OCI-M2 (cell line): ENCODE results near the gene HOXA3.

Experiments used
- DNase-seq: peaks from one replicate; lab custom pipeline; 2025; ENCODE audit not compliant: unreplicated experiment; lab: John Stamatoyannopoulos, UW

The HOXA3 gene

DNA sequence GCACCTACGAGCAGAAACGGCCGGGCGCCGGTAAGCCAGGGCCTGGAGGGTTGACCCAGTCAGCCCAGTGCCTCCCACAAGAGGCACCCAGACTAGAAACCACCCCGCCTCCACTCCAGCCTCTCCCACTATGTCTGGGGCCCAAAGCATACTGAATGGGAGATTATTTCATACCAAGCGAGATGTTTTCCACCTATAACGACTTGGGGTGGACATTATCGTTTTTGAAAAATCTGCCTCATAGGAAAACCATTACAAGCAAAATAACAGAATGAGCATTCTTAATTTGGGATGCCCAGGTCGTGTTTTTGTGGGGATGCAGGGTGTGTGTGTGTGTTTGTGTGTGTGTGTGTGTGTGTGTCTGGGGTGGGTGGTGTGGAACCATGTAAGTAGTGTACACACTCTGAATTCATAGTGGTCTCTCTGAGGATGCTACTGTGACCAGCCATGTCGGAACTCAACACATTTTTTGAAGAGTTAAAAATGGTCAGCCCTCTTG lies 6.4 kb downstream of the HOXA3 start:
- no peak for DNase-seq

DNA sequence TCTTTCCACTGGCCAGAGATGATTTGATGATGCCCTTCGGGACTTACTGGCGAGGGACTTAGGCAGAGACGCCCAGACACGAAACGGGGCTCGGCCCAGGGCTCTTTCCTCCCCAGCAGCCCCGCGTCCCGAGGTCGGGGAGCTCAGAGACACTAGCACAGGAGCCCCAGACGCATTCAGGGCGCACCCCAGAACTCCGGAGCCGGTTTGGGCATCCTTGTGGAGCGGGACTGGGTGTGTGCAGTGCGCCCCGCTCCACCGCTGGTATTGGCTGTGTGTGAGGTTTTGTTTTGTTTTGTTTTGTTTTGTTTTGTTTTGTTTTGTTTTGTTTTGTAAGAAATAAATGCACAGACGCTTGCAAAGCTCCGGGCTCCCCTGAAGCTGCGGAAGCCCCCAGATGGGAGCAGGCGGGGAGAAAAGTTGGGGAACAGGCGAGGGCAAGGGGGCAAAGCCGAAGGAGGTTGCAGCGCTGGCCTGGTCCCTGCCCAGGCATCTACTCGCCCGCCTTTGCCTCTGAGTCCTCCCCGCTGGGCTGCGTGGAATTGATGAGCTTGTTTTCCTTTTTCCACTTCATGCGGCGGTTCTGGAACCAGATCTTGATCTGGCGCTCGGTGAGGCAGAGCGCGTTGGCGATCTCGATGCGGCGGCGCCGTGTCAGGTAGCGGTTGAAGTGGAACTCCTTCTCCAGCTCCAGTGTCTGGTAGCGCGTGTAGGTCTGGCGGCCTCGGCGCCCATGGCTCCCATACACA lies 7.0 kb downstream of the HOXA3 start:
- no peak for DNase-seq

DNA sequence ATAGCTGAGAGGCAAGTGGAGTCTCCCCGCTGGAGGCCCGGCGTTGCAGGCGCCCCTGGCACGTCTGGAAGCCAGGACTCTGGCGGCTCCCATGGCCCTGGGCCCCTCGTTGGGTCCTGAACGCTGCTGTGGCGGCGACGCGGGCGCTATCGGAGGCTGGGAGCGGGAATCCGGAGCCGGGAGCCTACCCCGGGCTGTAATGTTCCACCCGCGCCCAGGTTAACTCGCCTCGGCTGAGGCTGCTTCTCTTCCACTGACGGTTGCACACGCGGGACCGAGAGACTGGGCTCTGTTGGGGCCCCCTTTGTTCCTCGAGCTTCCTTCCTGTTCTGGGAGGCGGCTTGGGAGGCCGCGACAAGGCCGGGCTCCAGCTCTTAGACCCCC lies 7.6 kb downstream of the HOXA3 start:
- DNase-seq, result no peak

DNA sequence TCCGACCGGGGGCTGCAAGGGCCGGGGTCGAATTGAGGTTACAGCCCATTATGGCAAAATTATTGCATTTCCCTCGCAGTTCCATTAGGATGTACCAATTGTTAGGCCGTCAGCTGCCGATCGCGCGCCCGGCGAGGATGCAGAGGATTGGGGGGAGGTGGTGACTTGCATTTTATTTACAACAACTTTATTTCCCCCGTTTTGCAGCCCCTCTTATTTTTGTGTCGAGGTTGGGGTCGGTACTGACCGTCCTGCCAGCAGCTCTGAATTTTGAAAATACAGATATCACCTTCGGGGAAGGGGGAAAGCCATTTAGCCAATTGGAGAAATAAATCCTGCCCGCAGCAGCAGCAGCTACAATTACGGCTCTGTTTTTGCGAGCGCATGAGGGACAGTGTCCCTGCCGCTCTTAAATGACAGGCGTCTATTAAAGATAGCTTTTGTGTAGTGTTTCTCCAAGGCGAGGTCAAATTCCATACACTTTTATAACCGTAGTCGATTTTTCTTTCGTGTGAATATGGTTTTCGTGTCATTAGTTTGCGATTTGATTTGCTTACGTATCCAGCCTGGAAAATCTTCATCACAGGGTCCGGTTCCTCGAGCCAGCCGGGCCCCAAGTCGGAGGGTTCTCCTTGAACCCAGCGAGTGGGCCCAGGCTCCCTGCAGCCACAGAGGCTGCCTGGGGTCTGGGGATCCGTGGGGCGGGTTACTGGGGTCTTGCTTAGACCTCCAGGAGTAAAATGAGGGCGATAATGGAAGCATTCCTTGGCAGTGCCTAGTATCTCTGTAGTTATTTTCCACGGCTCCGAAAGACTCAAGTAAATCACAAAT lies 8.2 kb downstream of the HOXA3 start:
- DNase-seq, result no peak

DNA sequence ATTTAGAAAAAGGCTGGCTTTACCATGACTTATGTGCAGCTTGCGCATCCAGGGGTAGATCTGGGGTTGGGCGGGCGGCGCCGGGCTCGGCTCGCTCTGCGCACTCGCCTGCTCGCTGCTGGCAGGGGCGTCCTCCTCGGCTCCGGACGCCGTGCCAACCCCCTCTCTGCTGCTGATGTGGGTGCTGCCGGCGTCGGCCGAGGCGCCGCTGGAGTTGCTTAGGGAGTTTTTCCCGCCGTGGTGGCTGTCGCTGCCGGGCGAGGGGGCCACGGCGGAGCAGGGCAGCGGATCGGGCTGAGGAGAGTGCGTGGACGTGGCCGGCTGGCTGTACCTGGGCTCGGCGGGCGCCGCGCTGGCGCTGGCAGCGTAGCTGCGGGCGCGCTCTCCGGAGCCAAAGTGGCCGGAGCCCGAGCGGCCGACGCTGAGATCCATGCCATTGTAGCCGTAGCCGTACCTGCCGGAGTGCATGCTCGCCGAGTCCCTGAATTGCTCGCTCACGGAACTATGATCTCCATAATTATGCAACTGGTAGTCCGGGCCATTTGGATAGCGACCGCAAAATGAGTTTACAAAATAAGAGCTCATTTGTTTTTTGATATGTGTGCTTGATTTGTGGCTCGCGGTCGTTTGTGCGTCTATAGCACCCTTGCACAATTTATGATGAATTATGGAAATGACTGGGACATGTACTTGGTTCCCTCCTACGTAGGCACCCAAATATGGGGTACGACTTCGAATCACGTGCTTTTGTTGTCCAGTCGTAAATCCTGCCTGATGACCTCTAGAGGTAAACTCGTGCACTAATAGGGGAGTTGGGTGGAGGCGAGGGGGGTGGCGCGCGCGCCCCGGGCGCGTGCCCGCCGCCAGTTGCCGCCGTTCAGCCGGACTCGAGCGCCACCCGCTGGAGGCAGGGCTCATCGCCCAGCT lies 9.1 kb downstream of the HOXA3 start, which contains the start of gene HOXA5:
Gene HOXA5 (minus strand): TSS at position 659 of the 927 bp plus-strand sequence. CDS start 74 bp downstream, at position 585.
- DNase-seq, result no peak

DNA sequence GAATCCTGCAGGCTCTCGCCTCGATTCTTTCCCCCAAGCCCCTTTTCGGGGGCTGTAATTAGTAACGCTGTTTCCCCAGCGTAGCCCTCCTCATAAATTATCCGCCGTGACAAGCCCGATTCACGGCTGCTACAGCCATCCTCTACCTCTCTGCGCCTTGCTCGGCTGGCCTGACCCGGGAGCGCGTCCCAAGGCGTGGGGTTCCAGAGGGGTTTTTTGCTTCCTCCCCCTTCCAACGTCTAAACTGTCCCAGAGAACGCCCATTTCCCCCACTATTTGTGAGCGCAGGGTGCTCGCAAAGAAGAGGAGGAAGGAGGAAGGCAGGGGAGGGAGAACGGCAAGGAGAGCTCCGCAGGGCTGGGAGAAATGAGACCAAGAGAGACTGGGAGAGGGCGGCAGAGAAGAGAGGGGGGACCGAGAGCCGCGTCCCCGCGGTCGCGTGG lies 9.8 kb downstream of the HOXA3 start:
- DNase-seq, result no peak

DNA sequence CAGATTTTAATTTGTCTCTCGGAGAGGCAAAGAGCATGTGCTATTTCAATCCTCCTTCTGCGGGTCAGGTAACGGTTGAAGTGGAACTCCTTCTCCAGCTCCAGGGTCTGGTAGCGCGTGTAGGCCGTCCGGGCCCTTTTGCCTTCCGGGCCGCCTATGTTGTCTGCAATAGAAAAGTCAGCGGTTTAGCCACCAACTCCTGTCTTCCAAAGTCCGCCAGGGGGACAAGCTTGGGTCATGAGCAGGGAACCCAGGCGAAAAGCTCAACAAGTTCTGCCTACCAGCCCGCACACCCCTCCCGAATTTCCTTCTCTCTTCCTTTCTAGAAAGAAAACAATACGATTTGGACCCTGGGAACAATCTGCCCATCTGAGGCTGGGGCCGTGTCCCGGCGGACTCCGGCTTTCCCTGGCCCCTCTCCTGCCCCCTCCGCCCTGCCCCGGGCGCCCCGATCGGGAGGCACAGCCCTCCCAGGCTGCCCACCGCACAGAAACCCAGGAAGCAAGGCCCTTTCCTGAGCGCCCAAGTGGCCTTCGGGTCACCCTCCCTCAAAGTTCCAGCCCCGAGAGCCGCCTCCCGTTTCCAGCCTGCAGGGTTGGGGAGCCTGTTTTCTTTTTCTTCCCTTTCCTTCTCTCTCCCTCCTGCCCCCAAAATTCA lies 10.3 kb downstream of the HOXA3 start:
- DNase-seq, result no peak

DNA sequence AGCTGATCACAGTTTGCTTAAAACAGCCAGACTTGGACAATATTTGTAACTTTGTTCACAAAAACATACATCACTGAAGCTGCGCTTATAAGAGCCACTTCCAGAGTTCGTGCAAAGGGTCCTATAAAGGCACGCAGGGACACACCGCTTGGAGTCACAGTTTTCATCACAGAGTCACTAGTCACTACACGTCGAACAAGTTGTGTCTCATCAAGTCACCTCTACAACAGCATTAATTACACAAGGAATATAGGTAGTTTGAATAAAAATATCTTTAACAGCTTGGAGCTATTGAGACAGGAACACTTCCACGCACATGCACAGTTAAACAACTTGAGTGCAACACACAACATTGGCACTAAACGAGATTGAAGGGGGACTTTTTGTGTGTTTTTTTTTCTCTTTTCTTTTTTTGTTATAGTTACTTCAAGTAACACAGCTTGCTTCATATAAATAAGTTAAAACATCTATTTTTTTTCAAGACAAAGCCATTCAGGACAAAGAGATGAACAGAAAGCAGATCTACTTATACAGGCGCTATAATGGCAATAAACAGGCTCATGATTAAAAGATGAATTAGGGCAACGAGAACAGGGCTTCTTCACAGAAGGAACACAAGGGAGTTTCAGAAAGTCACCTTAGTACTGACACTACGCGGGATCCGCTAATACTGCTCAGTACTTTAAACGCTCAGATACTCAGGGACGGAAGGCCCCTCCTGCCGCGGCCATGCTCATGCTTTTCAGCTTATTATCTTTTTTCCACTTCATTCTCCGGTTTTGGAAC lies 11.1 kb downstream of the HOXA3 start:
- DNase-seq, result no peak

DNA sequence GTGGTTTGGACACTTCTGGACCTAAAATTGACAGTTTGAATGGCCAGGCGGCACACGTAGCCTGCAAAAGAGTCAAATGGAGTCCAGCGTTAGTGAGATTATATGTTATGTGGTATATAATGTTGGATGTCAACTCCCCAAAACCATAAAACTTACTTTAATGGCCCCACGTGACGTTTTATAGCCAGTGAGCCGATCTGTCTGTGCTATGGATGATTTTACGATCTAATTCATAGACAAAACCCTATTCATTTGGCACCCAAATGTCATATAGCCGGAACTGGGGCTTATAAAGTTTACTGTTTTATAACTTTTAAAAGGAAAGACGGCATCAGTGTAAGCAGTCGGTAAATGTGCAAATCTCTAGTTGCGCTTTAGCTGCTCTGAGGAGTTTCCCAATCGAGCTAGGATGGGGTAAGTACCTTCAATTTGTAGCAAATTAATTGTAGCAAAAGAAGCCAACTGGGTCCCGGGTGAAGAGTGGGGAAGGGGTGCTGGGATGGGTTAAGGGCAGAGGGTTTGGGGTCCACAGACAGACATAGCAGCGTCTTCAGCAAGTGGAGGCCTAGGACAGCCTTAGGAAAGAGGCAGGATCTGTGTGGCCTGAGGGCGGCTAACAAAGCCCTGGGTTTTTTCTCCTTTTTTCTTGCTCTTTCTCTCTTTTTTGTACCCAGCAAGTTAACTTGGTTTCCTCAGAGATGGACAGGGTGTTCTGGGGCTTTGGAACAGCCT lies 12.1 kb downstream of the HOXA3 start:
- DNase-seq, result no peak

DNA sequence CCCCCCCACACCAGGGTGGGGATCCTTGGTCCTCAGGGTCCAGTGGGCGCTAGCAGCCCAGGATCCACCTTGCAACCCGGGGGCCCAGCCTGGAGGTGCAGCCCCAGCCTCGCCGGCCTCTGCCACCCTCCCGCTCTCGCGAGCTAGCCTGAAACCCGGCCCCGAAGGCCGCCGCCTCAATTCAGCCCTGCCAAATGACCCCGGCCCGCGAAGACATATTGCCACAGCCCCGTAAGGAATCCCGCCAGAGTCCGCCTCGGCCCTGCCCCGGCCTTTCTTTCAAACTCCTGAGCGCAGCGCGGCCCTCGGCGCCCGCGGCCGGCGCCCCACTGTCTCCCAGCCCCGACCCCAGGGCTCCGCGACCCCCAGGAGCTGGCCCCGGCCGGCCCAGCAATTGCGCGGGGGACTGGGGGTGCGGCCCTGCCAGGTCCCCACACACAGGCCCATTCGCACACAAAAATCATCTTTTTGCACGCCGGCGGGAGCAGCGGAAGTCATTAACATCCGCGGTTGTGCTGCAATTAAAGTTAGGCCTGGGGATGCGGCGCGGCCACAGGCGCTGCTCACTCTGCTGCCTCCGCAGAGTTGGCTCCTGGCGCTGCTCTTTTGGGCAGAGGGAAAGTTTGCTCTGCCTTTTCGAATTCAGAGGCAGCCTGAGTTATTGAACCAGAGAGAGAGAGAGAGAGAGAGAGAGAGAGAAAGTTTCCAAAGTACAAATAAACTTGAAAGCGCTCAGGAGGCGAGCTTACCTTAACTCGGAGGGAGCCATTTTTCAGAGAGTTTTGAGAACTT lies 12.9 kb downstream of the HOXA3 start:
- DNase-seq, result no peak

DNA sequence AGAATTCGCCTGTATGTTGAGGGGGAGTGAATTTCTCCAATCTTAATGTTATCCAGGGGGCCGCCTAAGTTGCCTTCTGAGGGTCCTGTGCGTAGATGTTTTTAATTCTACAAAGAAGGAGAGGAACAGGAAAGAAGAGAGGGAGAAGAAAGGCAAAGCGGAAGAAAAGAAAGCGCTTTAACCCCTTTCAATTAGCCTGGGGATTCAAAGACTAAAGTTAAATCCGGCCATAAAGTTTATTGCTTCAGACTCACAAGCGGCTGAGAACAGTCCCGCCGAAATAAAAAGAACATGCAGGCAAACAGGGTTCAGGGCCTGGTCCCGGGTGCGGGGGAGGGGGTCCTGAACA lies 13.4 kb downstream of the HOXA3 start:
- DNase-seq, result no peak

DNA sequence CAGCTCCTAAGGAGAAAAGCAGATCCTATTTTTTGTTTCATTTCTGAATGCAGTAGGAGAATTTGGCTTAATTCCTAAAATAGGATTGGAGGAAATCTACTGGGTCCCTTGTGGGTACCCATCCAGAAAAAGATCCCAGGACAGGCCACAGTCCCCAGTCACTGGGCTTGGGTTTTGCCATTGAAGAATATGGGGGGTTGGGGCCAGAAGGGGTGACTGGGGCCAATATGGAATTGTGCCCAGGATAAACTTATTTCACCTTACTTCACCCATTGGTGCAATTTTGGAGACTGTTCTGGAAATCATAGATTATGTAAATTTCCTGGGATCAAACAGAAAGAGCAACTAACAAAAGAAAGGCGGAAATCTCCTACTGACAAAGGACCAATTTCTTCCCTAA lies 13.9 kb downstream of the HOXA3 start:
- DNase-seq, result no peak

DNA sequence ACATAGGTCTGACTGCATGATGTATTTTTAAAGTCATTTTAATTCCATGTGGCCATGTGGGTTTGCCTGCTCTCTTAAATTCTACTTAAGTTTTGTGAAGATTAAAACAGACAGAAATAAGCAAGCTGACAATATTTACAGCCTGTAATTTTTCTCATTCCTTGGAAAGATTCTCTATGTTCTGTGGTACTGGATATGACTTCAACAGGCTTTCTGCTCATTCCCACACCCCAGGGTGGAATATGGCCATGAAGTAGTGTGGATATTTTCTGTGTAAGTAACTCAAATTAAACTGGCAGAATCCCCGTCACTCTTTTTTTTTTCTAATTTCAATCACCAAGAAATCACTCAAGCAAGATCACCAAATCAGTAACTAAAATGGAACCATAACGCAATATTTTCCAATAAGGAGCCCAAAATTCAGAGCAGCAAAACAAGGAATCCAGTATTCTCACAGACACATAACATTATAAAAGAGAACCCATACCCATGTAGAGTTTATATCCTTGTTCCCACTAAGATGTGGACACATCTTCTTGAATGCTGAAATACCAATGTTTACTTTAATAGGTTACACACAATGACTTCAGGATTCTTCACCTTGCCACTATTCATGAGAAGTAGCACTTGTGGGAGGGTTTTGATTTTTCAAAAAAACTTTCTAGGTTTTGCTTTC lies 14.6 kb downstream of the HOXA3 start:
- DNase-seq, result no peak

DNA sequence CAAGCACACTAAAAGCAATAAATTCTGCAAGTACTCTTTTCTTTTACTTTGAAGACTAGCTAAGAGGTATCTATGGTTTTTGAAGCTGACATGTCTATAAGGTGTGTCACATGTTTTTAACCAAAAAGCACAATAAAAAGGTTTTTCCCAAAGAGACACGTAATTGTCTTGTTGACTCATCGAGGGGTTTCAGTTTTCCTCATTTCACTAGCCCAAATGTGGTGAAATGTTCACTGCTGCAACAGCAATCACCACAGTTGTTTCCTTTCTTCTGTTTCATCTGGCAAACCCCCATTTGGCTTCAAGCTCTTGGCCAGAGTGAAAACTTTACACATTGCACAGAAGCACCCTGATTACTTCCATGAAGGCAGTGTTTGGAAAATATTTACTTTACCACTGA lies 18.0 kb downstream of the HOXA3 start:
- DNase-seq, result no peak

DNA sequence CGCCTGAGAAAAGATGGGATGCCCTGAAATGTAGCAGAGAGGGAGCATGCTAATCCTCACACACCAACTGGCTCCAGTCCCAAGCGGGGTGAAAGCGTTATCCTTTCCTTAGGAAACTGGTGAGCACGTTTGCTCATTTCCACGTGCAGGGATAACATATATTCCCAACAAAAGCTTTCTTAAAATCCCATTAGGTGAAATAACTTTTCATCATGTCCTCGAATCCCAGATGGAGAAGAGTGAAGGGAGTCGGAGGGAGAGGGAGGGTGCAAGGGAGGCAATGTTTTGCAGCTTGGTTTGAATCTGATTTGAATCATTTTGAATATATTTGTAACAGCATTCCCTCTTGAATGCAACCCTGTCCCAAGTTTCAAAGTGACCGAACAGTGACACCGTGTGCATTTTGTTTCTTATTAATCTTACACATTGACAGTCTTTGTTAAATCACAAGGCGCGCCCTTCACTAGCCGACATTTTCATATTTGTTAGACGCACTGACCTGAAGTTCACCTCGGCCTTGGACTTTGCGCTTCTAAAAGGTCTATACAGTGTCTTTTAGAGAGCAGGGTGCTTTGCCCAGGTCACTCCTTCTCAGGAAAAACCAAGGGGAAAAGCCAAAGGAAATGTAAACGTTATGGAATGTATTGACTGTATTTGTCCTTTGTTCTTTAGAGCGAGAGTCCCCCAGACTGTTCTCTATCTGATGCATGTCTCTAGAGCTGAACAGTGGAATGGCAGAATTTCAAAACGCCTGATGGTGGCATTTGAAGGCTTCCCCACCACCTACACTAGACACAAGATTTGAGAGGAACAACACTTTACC lies 18.8 kb downstream of the HOXA3 start:
- DNase-seq, result no peak

DNA sequence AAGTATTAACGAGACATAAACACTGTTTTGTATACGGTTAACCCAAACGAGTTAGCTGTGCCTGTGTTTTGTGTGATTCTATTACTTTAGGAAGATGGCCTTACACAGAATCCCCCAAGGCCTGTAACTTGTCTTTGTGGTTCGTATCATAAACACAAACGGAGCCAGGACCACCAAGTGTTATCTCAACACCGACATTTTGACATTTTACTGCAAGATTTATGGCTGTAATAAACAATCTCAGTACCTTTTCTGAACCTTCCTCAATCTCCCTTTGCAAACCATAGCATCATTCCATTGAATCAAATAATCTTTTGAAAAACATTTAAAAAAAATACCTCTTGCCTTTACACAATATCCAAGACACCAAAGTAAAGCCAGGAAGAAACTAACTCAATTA lies 19.4 kb downstream of the HOXA3 start:
- no peak for DNase-seq

DNA sequence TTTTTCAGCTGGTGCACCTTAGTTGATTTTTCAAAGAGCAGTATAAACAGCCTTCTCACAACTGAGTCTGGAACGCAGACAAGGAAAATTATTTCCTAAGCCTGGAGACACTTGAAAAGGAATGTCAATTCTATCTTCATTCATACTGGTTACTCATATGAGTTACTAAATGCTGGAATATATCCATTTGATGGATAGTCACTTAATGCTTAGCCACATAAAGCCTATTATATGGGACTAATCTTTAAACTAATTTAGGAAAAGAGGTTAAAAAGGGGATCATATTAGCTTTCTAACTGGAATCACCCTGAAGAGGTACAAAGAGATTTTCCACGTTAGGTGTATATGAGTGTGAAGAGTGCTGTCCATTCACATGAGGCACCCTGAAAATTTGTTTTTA lies 20.2 kb downstream of the HOXA3 start:
- no peak for DNase-seq
